Eye (tissue), 1 donor: Measurements from ENCODE around the gene TRAPPC2L.
A peak's percentile ranks its signal among the peaks of the same experiment; 100 is the strongest.

ENCODE experiments used
- DNase-seq: peaks from one replicate; pipeline ENCODE4 v3.0.0-alpha.2; 2015

TRAPPC2L gene

DNA sequence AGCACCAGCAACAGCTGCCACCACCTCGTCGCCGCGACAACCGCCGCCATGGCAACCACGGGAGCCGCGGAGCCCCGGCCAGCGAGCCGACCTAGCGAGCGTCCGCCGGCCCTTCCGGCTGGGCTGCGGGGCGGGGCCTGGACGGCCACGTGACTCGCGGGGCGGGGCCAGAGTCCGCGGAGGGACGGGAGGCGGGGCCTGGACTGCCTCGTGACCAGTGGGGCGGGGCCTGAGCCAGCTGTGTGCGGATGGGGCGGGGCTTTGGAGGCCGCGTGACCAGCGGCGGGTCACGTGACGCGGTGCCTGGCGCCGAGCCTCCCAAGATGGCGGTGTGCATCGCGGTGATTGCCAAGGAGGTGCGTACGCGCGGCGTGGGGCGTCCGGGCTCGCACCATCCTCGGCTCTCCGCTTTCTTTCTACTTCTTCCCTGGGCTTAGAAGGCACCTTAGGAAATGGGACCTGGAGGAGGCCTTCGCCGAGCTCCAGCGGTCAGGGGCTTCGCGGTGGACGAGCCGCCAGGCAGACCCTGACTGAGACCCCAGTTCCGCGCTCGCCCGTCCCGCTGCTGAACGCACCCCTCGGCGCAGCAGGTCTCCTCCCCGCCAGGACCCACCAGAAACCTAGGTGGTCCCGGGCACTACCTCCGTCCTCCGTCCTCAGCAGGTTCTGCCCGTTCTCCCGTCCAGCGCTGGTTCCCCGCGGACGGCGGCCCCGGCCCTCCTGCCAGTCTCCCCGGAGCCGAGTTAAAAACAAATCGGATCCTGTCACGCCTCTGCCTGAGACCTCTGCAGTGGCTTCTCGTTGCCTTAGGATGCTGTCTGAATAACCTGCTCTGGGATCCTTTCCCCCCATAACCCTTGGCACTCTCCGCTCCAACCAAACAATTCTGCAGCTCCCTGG lies at the start of gene TRAPPC2L, which contains the start of gene GALNS:
TSS of gene TRAPPC2L (plus strand) at position 300 of the 900 bp plus-strand sequence. CDS start at position 324, 24 bp downstream.
TSS of gene GALNS (minus strand) at position 120 of the 900 bp plus-strand sequence. CDS start at position 50, 70 bp downstream.
- peak; percentile 99 for DNase-seq

DNA sequence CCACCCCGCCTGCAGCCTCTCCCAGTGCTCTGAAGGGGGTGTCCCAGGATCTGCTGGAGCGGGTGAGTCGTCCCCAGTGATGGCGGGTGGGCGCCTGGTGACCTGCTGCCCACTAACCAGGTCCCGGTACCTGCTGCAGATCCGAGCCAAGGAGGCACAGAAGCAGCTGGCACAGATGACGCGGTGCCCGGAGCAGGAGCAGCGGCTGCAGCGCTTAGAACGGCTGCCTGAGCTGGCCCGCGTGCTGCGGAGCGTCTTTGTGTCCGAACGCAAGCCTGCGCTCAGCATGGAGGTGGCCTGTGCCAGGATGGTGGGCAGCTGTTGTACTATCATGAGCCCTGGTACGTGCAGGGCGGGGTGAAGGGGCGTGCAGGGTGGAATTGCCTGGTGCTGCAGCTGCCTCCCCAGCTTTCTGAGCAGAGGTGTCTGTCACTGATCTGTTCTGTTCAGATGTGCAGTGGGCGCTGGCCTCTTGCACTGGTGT lies 49.7 kb upstream of the TRAPPC2L start:
- DNase-seq = no peak

GRCh38 chr16:88807626-88808453 lies 49.1 kb upstream of the TRAPPC2L start:
- no peak for DNase-seq

- no peak for DNase-seq
Observed at GRCh38 chr16:88809068-88809675, 47.8 kb upstream of the TRAPPC2L start.

GRCh38 chr16:88809676-88810165 lies 47.2 kb upstream of the TRAPPC2L start:
- DNase-seq = no peak

- no peak for DNase-seq
Observed at GRCh38 chr16:88810166-88810911, 46.6 kb upstream of the TRAPPC2L start.

DNA sequence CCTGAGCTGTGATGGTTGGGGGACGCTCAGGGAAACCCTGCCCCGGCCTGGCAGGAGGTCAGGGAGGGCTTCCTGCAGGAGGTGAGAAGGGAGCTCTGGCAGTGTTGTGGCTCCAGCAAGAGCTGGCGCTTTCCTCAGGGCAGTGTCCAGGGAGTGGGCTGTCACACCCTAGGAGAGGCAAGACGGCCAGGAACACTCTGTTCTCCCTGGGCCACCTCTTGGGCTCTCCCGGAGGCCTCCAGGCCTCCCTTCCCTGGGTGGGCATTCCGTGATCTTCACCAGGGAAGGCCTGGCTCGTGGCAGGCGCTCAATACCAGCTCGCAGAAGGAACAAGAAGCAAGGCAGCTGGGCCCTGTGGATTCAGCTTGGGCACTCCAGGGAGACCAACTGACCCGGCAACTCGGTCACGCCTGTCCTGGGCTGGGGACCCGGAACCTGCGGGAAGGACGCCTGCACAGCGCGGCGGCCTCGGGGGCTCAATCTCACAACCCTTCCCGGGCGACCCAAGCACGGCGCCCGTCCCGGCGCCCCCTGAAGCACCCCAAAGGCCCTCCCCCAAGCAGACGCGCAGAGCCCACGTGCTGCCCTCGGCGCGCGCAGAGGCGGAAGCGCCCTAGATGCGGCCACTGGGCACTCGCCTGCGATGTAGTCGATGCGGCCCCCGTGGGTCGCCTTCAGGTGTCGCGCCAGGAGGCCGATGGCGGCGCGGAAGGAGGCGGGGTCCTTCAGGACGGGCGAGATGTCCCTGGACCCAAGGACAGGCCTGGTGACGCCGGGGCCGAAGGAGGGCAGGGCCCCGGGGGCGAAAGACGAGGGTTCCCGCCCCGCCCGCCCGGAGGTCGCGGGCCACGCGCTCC lies 45.8 kb upstream of the TRAPPC2L start:
- peak; percentile 94 for DNase-seq

DNA sequence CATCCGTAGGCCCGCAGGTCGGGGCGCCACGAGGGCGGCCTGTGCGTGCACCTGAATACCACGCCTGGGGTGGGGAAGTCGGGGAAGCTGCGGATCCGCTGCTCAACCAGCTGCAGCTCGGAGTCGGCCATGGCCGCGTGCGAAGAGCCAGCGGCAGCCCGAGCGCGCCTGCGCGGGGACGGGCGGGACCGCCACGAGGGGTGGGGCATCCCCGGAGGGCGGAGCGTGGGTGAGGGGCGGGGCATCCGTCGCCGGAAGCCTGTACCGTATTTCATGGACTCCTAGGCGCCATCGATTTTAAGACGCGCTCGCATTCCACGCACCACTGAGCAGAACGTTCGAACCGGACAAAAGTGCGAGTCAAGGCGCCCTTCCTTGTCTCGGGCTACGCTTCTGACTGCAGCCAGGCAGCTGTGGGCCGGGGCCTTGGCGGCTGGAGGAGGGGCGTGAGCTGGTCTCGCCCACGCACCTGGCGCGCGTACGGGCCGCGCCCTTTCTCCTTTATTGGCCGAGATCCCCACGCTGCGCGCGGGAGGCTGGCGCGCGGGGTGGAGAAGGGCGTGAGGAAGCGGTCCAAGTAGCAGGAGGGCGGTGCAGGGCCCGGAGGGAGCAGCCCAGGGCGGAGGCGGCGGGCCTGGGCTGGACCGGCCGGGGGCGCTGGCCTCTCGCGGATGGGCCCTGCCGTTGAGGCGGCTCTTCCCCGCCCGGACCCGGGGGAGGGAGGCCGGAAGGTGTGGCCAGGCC lies 45.0 kb upstream of the TRAPPC2L start, which contains the start of gene APRT:
TSS of gene APRT (minus strand) at position 160 of the 744 bp plus-strand sequence. CDS start at position 131, 29 bp downstream.
- DNase-seq = peak; percentile 97

GRCh38 chr16:88812513-88813268 lies 44.2 kb upstream of the TRAPPC2L start:
- no peak for DNase-seq

- DNase-seq = no peak
Observed at GRCh38 chr16:88813269-88814143, 43.4 kb upstream of the TRAPPC2L start.

DNA sequence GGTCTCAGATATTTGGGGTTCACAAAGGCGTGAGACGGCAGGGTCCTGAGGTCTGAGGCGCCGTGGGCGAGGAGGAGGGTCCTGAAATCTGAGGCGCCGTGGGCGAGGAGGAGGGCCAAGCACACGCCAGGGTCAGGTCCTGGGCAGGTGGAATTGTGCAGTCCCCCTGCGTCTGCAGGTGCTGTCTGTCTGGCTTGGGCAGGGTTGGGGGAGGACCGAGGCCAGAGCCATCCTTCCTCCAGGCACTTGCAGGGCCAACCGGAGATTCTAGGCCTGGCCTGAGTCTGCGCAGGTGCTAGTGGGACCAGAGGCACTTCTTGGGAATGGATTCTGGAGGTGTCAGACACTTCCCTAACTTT lies 42.8 kb upstream of the TRAPPC2L start:
- no peak for DNase-seq

GRCh38 chr16:88815227-88815626 lies 41.7 kb upstream of the TRAPPC2L start:
- DNase-seq = no peak

DNA sequence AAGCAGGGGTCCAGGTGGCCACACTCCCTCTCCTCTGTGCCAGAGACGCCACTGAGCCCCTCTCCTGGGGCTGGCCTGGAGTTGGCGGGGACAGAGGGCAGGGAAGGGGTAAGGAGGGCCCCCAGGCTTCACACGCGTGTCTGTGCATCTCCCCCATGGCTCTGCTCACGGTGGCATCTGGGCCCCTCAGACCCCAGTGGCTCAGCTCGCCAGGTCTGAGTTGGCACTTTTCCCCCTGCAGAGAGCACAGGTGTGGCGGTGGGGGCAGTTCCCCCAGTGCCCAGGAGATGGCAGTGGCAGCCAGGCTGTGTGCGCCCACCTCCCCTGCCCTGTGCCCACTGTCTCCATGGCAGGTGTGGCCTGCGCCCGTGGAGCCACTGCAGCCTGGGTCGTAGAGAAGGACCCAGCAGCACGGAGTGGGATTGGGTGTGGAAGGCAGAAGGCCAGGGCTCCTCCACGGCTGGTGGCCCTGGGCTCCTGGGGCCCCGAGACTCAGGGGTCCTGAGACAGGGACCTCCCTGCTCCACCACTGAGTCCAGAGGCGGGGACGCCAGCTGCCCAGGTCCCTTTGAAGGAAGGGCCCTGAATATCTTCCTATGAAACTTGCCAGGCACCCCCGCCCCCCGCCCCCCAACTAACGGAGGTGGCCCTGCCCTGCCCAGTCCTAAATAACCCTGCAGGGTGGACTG lies 40.9 kb upstream of the TRAPPC2L start:
- DNase-seq = peak; percentile 67

DNA sequence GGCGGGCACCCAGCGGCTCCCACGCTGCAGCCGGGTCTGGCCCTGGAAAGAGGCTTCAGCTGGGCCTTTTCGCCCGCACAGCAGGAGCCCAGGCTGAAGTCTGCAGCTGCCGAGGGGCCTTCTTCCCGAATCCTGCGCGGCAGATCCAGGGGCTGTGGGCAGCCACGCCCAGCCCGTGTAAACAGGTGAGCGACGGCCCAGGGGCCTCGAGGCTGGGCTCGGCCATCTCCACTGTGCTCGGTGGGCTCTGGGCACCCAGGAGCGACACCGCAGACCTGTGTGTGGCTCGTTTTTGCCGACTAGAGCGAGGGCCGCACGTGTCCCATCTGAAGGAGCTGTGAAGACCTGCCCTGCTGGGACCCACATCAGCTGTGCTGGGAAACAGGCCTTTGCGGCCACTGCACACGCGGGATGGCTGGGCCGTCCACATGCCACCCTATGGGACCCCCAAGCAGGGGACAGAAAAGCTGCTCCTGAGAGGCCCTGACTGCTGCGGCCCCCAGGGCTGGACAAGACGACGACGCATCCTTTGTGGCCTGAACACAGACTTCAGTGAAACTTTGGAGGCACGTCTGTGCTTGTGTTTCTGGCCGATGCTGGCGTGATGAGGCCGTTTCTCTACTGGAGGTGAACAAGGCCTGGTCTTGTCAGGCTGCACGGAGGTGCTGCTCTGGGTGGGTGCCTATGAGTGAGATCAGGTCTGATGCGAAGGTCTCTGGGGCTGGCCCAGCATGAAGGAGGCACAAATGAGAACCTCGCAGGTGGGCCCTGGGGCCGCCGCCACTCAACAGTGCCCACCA lies 40.0 kb upstream of the TRAPPC2L start:
- no peak for DNase-seq

GRCh38 chr16:88817785-88818574 lies 38.9 kb upstream of the TRAPPC2L start:
- no peak for DNase-seq

GRCh38 chr16:88818575-88818874 lies 38.4 kb upstream of the TRAPPC2L start:
- DNase-seq = no peak
